SK-N-SH treated with all-trans-retinoic acid at 6 μM for 48 hours (cell line): Measurements from ENCODE around the gene NFIA.

Experiments used
- ATAC-seq: fragments of 200-7000 bp; cut with Tn5 transposase; 3 replicates; pipeline ENCODE4 v1.9.1; 2020; ENCODE audit warnings: mild to moderate bottlenecking, moderate library complexity
- ARNTL ChIP-seq: fragments of 450-650 bp; formaldehyde crosslinking; IDR thresholded peaks from 2 replicates; pipeline ENCODE4 v1.5.0; 2020; ENCODE audit warnings: low read depth, mild to moderate bottlenecking, moderate library complexity, borderline replicate concordance
- BACH2 ChIP-seq: fragments of 250-450 bp; sonication (Bioruptor Pico); IDR thresholded peaks from 2 replicates; pipeline ENCODE4 v1.9.0; 2021; ENCODE audit warnings: mild to moderate bottlenecking, borderline replicate concordance
- CSDC2 ChIP-seq: fragments of 250-450 bp; sonication (Bioruptor Pico); IDR thresholded peaks from 2 replicates; pipeline ENCODE4 v1.5.0; 2020; ENCODE audit warnings: mild to moderate bottlenecking, moderate library complexity
- ESRRG ChIP-seq: fragments of 250-450 bp; sonication (Bioruptor Pico); IDR thresholded peaks from 2 replicates; pipeline ENCODE4 v1.6.1; 2021; ENCODE audit warnings: mild to moderate bottlenecking
- GLIS3 ChIP-seq: fragments of 250-450 bp; sonication (Bioruptor Pico); IDR thresholded peaks from 2 replicates; pipeline ENCODE4 v1.5.0; 2020; ENCODE audit warnings: mild to moderate bottlenecking, moderate library complexity
- ISL1 ChIP-seq: fragments of 250-450 bp; sonication (Bioruptor Pico); IDR thresholded peaks from 2 replicates; pipeline ENCODE4 v2.1.2; 2022; ENCODE audit warnings: mild to moderate bottlenecking, moderate library complexity
- OSR1 ChIP-seq: fragments of 250-450 bp; sonication (Bioruptor Pico); IDR thresholded peaks from 2 replicates; pipeline ENCODE4 v1.8.0; 2022; ENCODE audit warnings: moderate library complexity, mild to moderate bottlenecking, inconsistent platforms
- PPARA ChIP-seq: fragments of 250-450 bp; sonication (Bioruptor Pico); IDR thresholded peaks from 2 replicates; pipeline ENCODE4 v1.5.0; 2020; ENCODE audit warnings: mild to moderate bottlenecking, borderline replicate concordance
- RARB ChIP-seq: fragments of 250-450 bp; sonication (Bioruptor Pico); IDR thresholded peaks from 2 replicates; pipeline ENCODE4 v1.8.0; 2021; ENCODE audit warnings: mild to moderate bottlenecking, moderate library complexity
- SNAI2 ChIP-seq: fragments of 250-450 bp; sonication (Bioruptor Pico); IDR thresholded peaks from 2 replicates; pipeline ENCODE4 v1.5.0; 2020; ENCODE audit warnings: mild to moderate bottlenecking, moderate library complexity
- TCF4 ChIP-seq: fragments of 250-450 bp; sonication (Bioruptor Pico); IDR thresholded peaks from 2 replicates; pipeline ENCODE4 v1.8.0; 2021; ENCODE audit warnings: mild to moderate bottlenecking, moderate library complexity, borderline replicate concordance
- TOX ChIP-seq: fragments of 250-450 bp; sonication (Bioruptor Pico); IDR thresholded peaks from 2 replicates; pipeline ENCODE4 v1.8.0; 2021; ENCODE audit warnings: mild to moderate bottlenecking, moderate library complexity, borderline replicate concordance
- ZFP3 ChIP-seq: fragments of 250-450 bp; sonication (Bioruptor Pico); IDR thresholded peaks from 2 replicates; pipeline ENCODE4 v1.5.0; 2020; ENCODE audit warnings: mild to moderate bottlenecking, moderate library complexity
- ZFP30 ChIP-seq: fragments of 450-650 bp; formaldehyde crosslinking; IDR thresholded peaks from 2 replicates; pipeline ENCODE4 v1.5.0; 2022; ENCODE audit warnings: mild to moderate bottlenecking, moderate library complexity
- ZNF565 ChIP-seq: fragments of 450-650 bp; formaldehyde crosslinking; conservative IDR thresholded peaks from 2 replicates; pipeline ENCODE4 v1.5.0; 2020; ENCODE audit warnings: low read depth, mild to moderate bottlenecking, moderate library complexity
- ZNF8 ChIP-seq: fragments of 450-650 bp; formaldehyde crosslinking; IDR thresholded peaks from 2 replicates; pipeline ENCODE4 v1.5.0; 2020; ENCODE audit warnings: mild to moderate bottlenecking, moderate library complexity
- TF ChIP-seq, protein P1 (sequence below): fragments of 250-450 bp; sonication (Bioruptor Pico); IDR thresholded peaks from 2 replicates; pipeline ENCODE4 v1.5.0; 2020; ENCODE audit warnings: mild to moderate bottlenecking, moderate library complexity
- TF ChIP-seq, protein P2 (sequence below): fragments of 250-450 bp; sonication (Bioruptor Pico); IDR thresholded peaks from 2 replicates; pipeline ENCODE4 v1.5.1; 2020; ENCODE audit warnings: low read depth, mild to moderate bottlenecking, moderate library complexity
- TF ChIP-seq, protein P3 (sequence below): fragments of 250-450 bp; sonication (Bioruptor Pico); IDR thresholded peaks from 2 replicates; pipeline ENCODE4 v1.5.1; 2021; ENCODE audit warnings: mild to moderate bottlenecking, moderate library complexity
- TF ChIP-seq, protein P4 (sequence below): fragments of 250-450 bp; sonication (Bioruptor Pico); IDR thresholded peaks from 2 replicates; pipeline ENCODE4 v1.8.0; 2020; ENCODE audit warnings: mild to moderate bottlenecking, moderate library complexity, borderline replicate concordance
- TF ChIP-seq, protein P5 (sequence below): fragments of 250-450 bp; sonication (Bioruptor Pico); IDR thresholded peaks from 2 replicates; pipeline ENCODE4 v1.8.0; 2021; ENCODE audit warnings: low read depth, mild to moderate bottlenecking, moderate library complexity, borderline replicate concordance

Gene NFIA

DNA sequence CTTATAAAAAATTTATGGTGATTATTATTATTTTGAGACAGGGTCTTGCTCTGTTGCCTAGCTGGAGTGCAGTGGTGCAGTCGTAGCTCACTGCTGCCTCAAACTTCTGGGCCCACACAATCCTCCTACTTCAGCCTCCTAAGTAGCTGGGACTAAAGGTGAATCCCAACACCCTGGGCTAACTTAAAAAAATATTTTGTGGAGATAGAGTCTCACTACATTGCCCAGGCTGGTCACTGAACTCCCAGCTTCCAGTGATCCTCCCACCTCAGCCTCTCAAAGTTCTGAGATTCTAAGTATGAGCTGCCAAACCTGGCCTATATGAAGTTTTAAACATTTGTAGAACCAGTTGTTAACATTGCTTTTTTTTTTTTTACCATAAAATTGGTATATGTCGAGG lies 18.2 kb downstream of the NFIA start:
- TF ChIP-seq, protein P1, sequence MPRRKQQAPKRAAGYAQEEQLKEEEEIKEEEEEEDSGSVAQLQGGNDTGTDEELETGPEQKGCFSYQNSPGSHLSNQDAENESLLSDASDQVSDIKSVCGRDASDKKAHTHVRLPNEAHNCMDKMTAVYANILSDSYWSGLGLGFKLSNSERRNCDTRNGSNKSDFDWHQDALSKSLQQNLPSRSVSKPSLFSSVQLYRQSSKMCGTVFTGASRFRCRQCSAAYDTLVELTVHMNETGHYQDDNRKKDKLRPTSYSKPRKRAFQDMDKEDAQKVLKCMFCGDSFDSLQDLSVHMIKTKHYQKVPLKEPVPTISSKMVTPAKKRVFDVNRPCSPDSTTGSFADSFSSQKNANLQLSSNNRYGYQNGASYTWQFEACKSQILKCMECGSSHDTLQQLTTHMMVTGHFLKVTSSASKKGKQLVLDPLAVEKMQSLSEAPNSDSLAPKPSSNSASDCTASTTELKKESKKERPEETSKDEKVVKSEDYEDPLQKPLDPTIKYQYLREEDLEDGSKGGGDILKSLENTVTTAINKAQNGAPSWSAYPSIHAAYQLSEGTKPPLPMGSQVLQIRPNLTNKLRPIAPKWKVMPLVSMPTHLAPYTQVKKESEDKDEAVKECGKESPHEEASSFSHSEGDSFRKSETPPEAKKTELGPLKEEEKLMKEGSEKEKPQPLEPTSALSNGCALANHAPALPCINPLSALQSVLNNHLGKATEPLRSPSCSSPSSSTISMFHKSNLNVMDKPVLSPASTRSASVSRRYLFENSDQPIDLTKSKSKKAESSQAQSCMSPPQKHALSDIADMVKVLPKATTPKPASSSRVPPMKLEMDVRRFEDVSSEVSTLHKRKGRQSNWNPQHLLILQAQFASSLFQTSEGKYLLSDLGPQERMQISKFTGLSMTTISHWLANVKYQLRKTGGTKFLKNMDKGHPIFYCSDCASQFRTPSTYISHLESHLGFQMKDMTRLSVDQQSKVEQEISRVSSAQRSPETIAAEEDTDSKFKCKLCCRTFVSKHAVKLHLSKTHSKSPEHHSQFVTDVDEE (CRISPR knock-in tag) = no peak
- TF ChIP-seq RARB (CRISPR knock-in tag) (no peak), GLIS3 (CRISPR knock-in tag) (no peak), ZFP3 (CRISPR knock-in tag) (no peak), PPARA (CRISPR knock-in tag) (no peak), ARNTL (CRISPR knock-in tag) (no peak), CSDC2 (no peak), TCF4 (CRISPR knock-in tag) (no peak), SNAI2 (CRISPR knock-in tag) (no peak), OSR1 (CRISPR knock-in tag) (no peak), TOX (CRISPR knock-in tag) (no peak), ISL1 (CRISPR knock-in tag) (no peak), BACH2 (CRISPR knock-in tag) (no peak), ZNF565 (CRISPR knock-in tag) (no peak), ZFP30 (CRISPR knock-in tag) (no peak), ZNF8 (CRISPR knock-in tag) (no peak)
- TF ChIP-seq, protein P2, sequence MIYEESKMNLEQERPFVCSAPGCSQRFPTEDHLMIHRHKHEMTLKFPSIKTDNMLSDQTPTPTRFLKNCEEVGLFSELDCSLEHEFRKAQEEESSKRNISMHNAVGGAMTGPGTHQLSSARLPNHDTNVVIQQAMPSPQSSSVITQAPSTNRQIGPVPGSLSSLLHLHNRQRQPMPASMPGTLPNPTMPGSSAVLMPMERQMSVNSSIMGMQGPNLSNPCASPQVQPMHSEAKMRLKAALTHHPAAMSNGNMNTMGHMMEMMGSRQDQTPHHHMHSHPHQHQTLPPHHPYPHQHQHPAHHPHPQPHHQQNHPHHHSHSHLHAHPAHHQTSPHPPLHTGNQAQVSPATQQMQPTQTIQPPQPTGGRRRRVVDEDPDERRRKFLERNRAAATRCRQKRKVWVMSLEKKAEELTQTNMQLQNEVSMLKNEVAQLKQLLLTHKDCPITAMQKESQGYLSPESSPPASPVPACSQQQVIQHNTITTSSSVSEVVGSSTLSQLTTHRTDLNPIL = no peak
- TF ChIP-seq, protein P3, sequence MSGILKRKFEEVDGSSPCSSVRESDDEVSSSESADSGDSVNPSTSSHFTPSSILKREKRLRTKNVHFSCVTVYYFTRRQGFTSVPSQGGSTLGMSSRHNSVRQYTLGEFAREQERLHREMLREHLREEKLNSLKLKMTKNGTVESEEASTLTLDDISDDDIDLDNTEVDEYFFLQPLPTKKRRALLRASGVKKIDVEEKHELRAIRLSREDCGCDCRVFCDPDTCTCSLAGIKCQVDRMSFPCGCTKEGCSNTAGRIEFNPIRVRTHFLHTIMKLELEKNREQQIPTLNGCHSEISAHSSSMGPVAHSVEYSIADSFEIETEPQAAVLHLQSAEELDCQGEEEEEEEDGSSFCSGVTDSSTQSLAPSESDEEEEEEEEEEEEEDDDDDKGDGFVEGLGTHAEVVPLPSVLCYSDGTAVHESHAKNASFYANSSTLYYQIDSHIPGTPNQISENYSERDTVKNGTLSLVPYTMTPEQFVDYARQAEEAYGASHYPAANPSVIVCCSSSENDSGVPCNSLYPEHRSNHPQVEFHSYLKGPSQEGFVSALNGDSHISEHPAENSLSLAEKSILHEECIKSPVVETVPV (CRISPR knock-in tag) = no peak
- TF ChIP-seq, protein P4, sequence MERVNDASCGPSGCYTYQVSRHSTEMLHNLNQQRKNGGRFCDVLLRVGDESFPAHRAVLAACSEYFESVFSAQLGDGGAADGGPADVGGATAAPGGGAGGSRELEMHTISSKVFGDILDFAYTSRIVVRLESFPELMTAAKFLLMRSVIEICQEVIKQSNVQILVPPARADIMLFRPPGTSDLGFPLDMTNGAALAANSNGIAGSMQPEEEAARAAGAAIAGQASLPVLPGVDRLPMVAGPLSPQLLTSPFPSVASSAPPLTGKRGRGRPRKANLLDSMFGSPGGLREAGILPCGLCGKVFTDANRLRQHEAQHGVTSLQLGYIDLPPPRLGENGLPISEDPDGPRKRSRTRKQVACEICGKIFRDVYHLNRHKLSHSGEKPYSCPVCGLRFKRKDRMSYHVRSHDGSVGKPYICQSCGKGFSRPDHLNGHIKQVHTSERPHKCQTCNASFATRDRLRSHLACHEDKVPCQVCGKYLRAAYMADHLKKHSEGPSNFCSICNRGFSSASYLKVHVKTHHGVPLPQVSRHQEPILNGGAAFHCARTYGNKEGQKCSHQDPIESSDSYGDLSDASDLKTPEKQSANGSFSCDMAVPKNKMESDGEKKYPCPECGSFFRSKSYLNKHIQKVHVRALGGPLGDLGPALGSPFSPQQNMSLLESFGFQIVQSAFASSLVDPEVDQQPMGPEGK = no peak
- TF ChIP-seq, protein P5, sequence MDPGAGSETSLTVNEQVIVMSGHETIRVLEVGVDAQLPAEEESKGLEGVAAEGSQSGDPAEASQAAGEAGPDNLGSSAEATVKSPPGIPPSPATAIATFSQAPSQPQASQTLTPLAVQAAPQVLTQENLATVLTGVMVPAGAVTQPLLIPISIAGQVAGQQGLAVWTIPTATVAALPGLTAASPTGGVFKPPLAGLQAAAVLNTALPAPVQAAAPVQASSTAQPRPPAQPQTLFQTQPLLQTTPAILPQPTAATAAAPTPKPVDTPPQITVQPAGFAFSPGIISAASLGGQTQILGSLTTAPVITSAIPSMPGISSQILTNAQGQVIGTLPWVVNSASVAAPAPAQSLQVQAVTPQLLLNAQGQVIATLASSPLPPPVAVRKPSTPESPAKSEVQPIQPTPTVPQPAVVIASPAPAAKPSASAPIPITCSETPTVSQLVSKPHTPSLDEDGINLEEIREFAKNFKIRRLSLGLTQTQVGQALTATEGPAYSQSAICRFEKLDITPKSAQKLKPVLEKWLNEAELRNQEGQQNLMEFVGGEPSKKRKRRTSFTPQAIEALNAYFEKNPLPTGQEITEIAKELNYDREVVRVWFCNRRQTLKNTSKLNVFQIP (CRISPR knock-in tag) = no peak

DNA sequence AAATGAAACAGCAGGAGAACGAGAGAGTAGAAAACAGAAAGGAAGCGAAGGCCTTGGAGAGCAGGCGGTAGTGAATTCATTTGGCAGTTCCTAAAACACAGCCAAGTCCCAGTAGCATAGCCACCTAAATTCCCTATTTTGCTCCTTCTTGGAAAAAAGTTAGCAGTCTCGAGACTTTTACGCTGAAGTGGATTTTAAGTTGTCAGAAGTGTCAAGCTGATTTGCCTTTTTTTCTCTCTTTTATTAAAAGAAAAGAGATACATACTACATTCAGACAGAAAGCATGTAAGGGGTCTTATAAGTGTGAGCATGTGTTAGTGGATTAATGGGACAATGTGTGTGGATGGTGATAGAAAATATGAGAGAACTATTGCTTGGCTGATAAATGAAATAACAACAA lies 19.2 kb downstream of the NFIA start:
- no peak for ATAC-seq
- TF ChIP-seq ISL1 (CRISPR knock-in tag) (no peak), GLIS3 (CRISPR knock-in tag) (no peak), ZNF565 (CRISPR knock-in tag) (no peak), ESRRG (CRISPR knock-in tag) (no peak), ZFP30 (CRISPR knock-in tag) (no peak), OSR1 (CRISPR knock-in tag) (no peak), TOX (CRISPR knock-in tag) (no peak), BACH2 (CRISPR knock-in tag) (no peak), CSDC2 (no peak), SNAI2 (CRISPR knock-in tag) (no peak), RARB (CRISPR knock-in tag) (no peak)
- TF ChIP-seq, protein P4 = no peak
- TF ChIP-seq, protein P3 (CRISPR knock-in tag) = no peak
- TF ChIP-seq, all 23 proteins: peak for 0

More for the DNA sequence above, 18.2 kb downstream of the NFIA start:
- ATAC-seq = no peak
